Activated effector memory CD4-positive, alpha-beta T cell treated with Interleukin-2 at 50 U/mL for 16 hours (primary cell): ENCODE measurements around the gene RNLS.
"Not testable (repeated sequence)": the region's sequence is repeated elsewhere in the genome, so short reads cannot be mapped to it uniquely, and the experiment has no call there.

ENCODE experiments used
- DNase-seq: peaks from one replicate; pipeline ENCODE4 v3.0.0-alpha.2; 2020

Gene RNLS

DNA sequence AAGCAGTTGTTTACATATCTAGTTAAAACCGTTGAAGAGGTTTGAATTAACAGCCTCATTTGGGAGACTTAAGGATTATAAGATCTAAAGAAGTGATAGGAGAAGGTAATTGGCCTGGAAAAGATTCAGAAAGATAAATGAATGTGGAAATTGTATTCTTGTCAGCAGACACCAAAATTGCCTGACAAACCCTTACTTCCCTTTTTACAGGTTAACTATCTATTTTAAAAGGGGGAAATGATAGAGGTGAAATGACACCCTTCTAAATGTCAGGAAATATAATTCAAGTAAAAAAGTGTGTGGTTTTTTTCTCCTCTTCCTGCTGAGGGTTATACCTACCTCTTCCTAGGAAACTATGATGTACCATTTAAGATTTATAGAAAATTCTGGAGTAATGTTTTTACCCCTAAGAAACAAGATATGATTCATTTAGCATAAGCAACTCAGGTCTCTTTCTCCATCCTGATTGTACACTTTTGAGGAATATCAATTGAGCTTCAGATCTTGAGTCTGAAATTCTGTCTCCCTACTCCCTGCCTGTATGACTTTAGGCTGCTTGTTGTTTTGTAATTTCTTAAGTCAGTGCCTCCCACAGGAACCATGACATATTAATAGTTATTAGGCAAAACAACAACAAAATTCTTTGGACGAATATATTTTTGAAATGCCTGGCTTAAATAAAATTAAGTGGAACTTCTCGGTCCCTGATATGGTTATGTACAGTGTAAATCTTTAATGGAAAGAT lies 250.4 kb downstream of the RNLS start:
- no peak for DNase-seq

- no peak for DNase-seq
These were observed 252.9 kb downstream of the RNLS start for GRCh38 chr10:88330174-88330573.

DNA sequence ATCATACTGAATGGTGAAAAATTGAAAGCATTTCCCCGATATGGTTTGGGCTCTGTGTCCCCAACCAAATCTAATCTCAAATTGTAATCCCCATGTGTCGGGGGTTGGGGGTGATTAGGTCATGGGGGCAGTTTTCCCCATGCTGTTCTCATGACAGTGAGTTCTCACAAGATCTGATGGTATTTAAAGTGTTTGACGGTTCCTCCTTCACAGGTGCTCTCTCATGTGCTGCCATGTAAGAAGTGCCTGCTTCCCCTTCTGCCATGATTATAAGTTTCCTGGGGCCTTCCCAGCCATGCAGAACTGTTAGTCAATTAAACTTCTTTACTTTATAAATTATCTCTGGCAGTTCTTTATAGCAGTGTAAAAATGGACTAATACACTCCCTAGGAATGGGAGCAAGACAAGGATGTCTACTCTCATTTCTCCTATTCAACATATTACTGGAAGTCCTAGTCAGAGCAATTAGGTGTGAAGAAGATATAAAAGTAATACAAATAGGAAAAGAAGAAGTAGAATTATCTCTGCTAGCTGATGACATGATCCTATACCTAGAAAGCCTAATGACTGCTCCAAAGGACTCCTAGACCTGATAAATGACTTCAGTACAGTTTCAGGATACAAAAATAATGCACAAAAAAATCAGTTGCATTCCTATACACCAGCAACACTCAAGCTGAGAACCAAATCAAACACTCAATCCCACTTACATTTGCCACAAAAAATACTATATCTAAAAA lies 260.6 kb downstream of the RNLS start:
- DNase-seq: no peak

DNA sequence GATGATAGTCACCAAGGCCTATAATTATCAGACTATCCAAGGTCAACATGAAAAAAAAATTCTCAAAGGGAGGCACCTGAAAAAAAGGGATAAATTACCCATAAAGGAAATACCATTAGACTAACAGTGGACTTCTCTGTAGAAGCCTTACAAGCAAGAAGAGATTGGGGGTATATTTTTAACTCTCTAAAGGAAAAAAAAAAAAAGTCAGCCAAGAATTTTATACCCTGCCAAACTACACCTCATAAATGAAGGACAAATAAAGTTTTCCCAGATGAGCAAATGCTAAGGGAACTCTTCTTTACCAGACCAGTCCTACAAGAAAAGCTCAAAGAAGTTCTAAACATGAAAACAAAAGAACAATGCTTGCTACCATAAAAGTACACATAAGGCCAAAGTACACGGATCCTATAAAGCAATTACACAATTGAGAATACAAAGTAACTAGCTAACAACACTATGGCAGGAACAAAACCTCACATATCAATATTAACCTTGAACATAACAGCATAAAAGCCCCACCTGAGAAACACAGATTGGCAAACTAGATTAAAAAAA lies 263.1 kb downstream of the RNLS start:
- no peak for DNase-seq

DNA sequence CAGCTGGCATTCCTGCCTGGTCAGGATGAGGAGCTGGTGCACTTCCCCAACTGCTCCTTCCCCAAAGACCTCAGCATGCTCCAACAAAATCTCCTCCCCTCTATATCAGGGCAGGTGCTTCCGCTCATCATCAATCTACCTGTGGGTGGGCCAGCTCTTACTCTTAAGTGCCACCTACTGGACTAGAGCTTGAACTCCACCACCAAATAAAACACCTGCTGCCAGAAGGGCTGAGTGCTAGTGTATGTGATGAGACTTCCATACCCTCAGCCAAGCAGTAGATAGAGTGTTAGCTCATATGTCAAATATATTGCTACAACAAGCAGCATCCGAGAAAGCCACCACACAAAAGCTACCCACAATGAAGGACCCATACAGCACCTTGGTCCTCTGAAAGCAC lies 264.3 kb downstream of the RNLS start:
- no peak for DNase-seq

DNA sequence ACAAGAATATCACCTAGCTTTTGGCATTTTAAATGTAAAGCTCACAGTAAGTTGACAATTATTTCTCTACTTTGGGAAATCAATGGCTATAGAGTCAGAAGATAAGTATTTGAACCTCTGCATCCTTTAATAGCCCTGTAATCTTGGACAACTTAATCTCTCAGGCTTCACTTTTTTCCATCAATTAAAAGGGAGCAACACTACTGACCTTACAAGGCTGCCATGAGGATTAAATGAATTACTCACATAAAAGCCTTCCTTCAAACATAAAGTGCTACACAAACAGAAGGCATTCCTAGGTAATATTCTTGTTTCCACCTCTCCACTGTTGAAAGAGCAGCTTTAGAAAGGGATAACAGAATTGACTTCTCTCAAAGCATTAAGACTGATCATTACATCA lies 266.0 kb downstream of the RNLS start:
- DNase-seq: no peak

- no peak for DNase-seq
These were observed 266.7 kb downstream of the RNLS start for GRCh38 chr10:88316292-88316861.

DNA sequence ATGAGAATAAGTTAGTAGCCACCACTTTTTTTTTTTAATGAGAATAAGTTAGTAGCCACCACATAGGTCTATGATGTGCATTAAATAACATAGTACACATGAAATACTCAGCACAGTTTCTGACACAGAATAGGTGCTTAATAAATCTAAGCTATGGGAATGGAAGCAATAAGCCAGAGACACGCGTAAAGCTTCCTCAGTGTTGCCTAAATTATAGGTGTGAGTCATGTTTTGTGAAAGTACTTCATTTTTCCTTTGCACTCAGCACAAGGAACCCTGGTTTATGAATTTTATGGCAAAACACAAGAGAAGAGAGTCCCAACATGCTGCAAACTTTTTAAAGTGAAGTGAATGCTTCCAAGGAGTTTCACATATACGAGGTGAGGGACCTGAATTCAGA lies 267.4 kb downstream of the RNLS start:
- no peak for DNase-seq

DNA sequence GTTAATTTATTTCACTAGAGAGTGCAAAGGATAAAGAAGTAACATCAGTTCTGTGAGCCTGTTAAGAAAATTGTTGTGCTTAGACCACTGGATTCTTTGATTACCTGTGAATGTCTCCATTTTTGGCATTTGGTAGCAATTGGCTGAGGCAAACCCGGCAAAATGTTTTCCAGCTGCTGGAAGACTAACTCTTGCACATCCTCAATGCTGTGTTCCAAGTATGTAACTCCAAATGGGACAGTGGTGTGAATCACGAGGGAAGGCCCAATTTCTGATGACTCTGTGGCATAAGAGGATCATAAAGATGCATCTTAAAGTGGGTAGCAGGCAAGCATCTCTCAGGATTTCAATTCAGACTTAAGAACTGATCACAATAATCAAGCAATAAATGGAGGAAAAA lies 268.8 kb downstream of the RNLS start:
- no peak for DNase-seq

DNA sequence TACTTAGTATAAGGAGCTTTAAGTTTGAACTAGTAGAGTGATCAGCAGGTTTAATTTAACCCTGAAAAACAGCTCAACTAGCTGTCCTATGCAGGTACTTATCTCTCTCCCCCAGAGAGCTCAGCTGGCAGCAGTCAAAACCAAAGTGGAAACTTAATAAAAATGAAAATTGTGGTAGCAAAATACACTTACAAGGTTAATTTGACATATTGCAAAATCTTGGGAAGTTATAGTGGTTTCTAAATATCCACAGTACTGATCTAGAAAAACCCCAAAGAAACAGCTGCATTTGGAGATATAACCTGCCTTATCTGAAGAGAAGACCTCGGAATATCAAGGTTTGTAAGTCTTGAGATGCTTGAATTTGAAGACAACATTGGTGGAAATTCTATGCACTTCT lies 269.2 kb downstream of the RNLS start:
- no peak for DNase-seq

GRCh38 chr10:88312855-88313254 lies 270.3 kb downstream of the RNLS start:
- no peak for DNase-seq

- DNase-seq: no peak
These were observed 271.9 kb downstream of the RNLS start for GRCh38 chr10:88311264-88311663.

GRCh38 chr10:88309365-88309764 lies 273.8 kb downstream of the RNLS start:
- DNase-seq: no peak

DNA sequence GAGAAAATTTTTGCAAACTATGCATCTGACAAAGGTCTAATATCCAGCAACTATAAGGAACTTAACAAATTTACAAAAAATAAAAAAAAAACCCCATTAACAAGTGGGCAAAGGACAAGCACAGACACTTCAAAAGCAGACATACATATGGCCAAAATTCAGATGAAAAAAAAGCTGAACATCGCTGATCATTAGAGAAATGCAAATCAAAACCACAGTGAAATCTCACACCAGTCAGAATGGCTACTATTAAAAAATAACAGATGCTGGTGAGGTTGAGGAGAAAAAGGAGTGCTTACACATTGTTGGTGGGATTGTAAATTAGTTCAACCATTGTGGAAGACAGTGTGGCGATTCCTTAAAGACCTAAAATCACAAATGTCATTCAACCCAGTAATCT lies 274.8 kb downstream of the RNLS start:
- not testable (repeated sequence) for DNase-seq

- no peak for DNase-seq
These were observed 283.3 kb downstream of the RNLS start for GRCh38 chr10:88299787-88300186.

DNA sequence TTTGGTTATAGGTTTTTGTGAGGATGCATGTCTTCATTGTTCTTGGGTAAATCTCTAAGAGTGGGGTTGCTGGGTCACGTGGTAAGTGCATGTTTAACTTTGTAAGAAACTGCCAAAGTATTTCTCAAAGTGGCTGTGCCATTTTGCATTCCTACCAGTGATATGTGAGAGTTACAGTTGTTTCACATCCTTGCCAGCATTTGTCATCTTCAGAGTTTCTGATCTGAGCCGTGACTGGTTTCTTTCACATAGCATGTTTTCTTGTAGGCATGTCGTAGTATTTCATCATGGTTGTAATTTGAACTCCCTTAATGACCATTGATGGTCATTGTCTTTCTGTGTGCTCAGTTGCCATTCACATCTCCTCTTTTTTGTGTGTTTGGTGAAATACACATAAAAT lies 286.0 kb downstream of the RNLS start:
- no peak for DNase-seq

GRCh38 chr10:88293651-88294230 lies 289.4 kb downstream of the RNLS start:
- DNase-seq: no peak

DNA sequence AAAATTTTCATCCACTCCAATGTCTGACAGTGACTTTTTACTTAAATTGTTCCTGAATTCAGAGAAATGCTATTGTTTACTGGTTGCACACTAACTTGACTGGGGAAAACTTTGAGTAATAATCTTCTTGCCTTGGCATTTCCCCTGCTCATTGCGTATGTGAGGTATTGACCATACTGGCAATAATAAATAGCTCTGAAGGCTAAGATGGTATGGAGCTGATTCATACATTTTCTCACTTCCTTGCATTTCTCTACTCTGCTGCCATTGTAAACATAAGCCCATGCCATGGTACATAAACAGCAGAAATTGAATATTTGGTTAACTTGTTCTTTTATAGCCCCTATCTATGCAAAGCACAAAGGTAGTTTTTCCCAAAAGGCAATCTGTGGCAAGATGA lies 290.0 kb downstream of the RNLS start:
- no peak for DNase-seq

DNA sequence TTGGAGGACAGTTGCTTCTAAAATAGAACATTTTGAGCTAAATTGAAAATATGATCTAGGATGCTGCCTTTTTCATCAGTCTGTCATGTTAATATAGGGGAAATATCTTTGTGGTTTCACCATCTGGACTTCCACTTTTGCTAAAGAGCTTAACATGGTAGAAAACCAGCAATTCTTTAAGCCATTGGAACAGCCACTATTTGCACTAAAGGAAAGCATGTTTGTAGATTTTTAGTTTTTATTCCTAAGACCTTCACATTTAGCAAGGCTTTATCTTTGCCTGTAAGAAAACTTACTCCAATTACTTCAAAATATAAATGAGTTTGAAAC lies 291.0 kb downstream of the RNLS start:
- no peak for DNase-seq

DNA sequence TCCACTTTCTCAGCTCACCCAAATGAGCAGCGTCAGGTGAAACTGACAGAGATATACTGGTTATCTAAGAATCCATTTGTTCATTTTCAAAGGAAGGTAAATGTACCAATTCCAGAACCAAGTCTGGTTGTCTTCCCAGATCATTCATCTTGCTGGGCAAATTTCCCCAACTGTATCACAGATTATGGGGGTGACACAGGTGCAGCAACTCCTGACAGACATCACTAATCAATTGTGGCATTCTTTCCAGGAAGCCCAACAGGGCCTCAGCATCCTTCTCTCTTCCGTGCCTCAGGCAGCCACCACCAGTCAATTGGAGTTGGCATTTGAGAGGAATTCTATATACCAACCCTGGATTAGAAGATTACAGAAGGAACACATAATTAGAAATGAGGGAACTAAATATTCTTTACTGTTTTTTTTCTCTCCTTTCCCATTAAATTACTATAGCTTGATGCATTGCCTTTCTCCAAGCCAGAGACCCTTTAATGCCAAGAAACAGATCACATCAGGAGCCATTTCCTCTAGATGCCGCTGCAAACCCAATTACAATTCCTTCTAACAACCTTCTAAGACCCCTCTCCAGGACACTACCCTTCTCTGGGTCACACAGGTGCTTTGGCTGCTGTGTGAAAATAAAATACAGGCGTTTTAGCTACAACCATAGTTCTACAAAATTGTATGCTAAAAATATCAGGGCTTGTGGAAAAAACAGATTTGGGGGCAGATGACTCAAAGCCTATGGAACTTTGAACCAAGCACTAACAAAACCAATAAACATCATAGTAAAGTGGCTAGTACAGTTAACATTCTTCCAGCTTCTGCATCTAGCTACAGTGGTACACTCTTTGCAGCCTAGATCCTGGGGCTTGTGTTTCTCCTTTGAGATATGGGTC lies 291.6 kb downstream of the RNLS start:
- no peak for DNase-seq

DNA sequence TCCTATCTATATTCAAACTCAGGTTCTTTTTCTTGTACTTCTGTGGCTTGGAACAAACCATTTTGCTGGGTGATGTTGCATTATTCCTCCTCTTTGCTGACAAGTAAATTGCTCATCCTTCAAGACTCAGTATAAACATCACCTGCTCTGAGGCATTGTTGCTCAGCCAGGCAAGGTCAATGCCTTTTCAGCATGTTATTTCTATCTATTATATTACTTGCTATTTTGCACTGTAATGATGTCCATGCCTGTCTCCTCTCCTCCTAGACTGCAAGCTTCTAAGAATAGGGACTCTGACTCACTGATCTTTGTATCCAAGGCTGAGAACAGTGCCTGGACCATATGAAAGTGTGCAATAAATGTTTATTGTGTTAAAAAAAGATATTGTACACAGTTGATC lies 293.8 kb downstream of the RNLS start:
- DNase-seq: no peak

GRCh38 chr10:88288320-88289059 lies 294.6 kb downstream of the RNLS start:
- no peak for DNase-seq
